HepG2 (cell line): ENCODE measurements around the gene PYGB. TPM values are rescaled to one million over a fixed set of nuclear protein-coding genes. Genes with fewer than 3 reads are reported as not detected.

ENCODE experiments used
- ATF1 ChIP-seq: IDR thresholded peaks from 2 replicates; pipeline ENCODE4 v1.6.1; 2016; ENCODE audit warnings: mild to moderate bottlenecking, control low read depth
- BCL6 ChIP-seq: IDR thresholded peaks from 2 replicates; pipeline ENCODE4 v1.6.1; 2016; ENCODE audit warnings: missing genetic modification reagents, missing compliant biosample characterization
- KDM1A ChIP-seq: IDR thresholded peaks from 2 replicates; pipeline ENCODE4 v1.6.1; 2016; ENCODE audit warnings: missing compliant biosample characterization
- NFE2L2 ChIP-seq: fragments of 150-350 bp; IDR thresholded peaks from 2 replicates; pipeline ENCODE4 v1.6.1; 2014; ENCODE audit warnings: low read length
- SATB2 ChIP-seq: sonication (generic); formaldehyde crosslinking; IDR thresholded peaks from 2 replicates; pipeline ENCODE4 v1.5.0; 2020; ENCODE audit warnings: missing genetic modification reagents
- SMAD3 ChIP-seq: sonication (generic); formaldehyde crosslinking; IDR thresholded peaks from 2 replicates; pipeline ENCODE4 v1.4.0; 2020; ENCODE audit warnings: missing genetic modification reagents
- SP5 ChIP-seq: IDR thresholded peaks from 2 replicates; pipeline ENCODE4 v1.6.1; 2016; ENCODE audit warnings: low read depth, borderline replicate concordance
- SRSF1 ChIP-seq: fragments of 200-400 bp; formaldehyde crosslinking; optimal IDR thresholded peaks from 2 replicates; pipeline ENCODE3; 2017; ENCODE audit warnings: mild to moderate bottlenecking, low read depth, low read length, moderate library complexity
- ZIK1 ChIP-seq: sonication (generic); formaldehyde crosslinking; IDR thresholded peaks from 2 replicates; pipeline ENCODE4 v1.5.0; 2020; ENCODE audit warnings: mild to moderate bottlenecking, low read depth, missing genetic modification reagents, borderline replicate concordance
- ZNF501 ChIP-seq: sonication (generic); formaldehyde crosslinking; IDR thresholded peaks from 2 replicates; pipeline ENCODE4 v1.5.1; 2020; ENCODE audit warnings: mild to moderate bottlenecking, moderate library complexity, missing genetic modification reagents
- ZNF550 ChIP-seq: sonication (generic); formaldehyde crosslinking; IDR thresholded peaks from 2 replicates; pipeline ENCODE4 v1.4.0; 2020; ENCODE audit warnings: mild to moderate bottlenecking, missing genetic modification reagents, borderline replicate concordance
- ZNF562 ChIP-seq: sonication (generic); formaldehyde crosslinking; IDR thresholded peaks from 2 replicates; pipeline ENCODE4 v1.8.0; 2022; ENCODE audit warnings: missing genetic modification reagents, borderline replicate concordance
- polyA plus RNA-seq, 8 experiments: library from polyadenylated mRNA; depleted of rRNA in 3 of 8; stranded (reverse) in 7 of 8; unstranded in 1 of 8; fragments of >200 nt; fragmentation: Illumina TruSeq in 4 of 8; extraction: Trizol in 4 of 8; gene quantifications; 2 replicates each; pipeline versions ENCODE4 v1.2.1 to v1.2.3, GENCODE V29; 2011 to 2016; ENCODE audit warnings: low read depth in 4 of 8, missing spikeins in 1 of 8, mixed read lengths in 1 of 8; ENCODE audit not compliant: insufficient read depth in 1 of 8
- total RNA-seq, 5 experiments: library from RNA; depleted of rRNA; stranded (reverse); fragments of >200 nt; fragmentation: Illumina TruSeq; extraction: Trizol; gene quantifications; 2 replicates each; pipeline ENCODE4 v1.2.3, GENCODE V29; 2016; ENCODE audit warnings: low read depth in 1 of 5
- TF ChIP-seq, protein P1 (sequence below): sonication (generic); formaldehyde crosslinking; IDR thresholded peaks from 2 replicates; pipeline ENCODE4 v1.8.0; 2022; ENCODE audit warnings: low read depth, missing genetic modification reagents
- TF ChIP-seq, protein P2 (sequence below): sonication (generic); formaldehyde crosslinking; IDR thresholded peaks from 2 replicates; pipeline ENCODE4 v1.5.0; 2020; ENCODE audit warnings: mild to moderate bottlenecking, missing genetic modification reagents
- TF ChIP-seq, protein P3 (sequence below): IDR thresholded peaks from 2 replicates; pipeline ENCODE4 v1.6.1; 2016; ENCODE audit warnings: low read depth
- TF ChIP-seq, protein P4 (sequence below): sonication (generic); formaldehyde crosslinking; conservative IDR thresholded peaks from 2 replicates; pipeline ENCODE4 v1.8.0; 2022; ENCODE audit warnings: missing genetic modification reagents
- TF ChIP-seq, protein P5 (sequence below): sonication (generic); formaldehyde crosslinking; IDR thresholded peaks from 2 replicates; pipeline ENCODE4 v1.8.1; 2023; ENCODE audit warnings: missing genetic modification reagents, inconsistent platforms, borderline replicate concordance
- TF ChIP-seq, protein P6 (sequence below): sonication (generic); formaldehyde crosslinking; IDR thresholded peaks from 2 replicates; pipeline ENCODE4 v1.4.0; 2020; ENCODE audit warnings: missing genetic modification reagents

The PYGB gene
- total and polyA plus RNA-seq, 2 of the 13 experiments (the other 11 are each of a cell fraction or from before 2014, with no cell fraction given), result 24.2 to 86.3 TPM

DNA sequence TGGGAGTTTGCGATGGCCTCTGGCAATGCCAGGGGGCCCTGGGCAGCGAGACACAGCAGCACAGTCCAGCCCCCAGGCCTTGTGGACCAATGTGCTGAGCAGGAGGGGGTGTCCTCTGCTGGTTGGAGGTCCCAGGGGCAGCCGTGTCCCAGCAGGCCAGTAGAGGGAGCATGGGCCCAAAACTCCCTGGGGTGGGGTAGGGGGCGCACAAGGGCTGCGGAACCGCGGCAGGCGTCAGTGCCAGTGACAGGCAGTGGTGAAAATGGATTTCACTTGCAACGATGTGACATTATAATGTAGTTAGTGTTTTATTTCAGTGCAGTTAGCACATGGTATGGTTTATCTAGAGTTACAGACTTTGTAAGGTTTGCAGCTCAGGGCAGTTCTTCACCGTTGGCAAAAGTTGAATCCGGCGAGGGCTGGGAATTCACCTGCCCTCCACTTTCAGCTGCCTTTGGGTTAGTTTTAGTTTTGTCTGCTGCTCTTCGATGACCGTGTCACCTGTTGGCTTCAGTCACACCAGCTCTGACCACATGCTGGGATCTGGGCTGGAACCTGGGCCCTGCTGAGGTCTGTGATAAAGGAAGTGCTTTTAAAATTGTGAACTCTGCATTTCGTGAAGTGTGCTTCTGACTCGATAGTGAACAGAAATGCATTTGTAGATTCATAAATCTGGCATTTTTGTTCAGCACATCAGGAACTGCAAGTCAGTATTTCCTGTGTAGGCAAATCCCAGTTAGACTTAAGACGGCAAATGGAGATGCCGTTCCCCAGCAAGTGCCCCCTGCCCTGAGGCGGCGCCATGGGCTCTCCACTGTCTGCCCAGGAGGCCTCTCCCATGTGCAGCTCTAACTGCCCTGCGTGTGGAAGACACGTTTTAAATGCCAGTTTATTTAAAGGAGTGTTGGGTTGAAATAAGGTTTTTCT, 46.8 kb downstream of the PYGB start (continued):
- TF ChIP-seq, protein P1, sequence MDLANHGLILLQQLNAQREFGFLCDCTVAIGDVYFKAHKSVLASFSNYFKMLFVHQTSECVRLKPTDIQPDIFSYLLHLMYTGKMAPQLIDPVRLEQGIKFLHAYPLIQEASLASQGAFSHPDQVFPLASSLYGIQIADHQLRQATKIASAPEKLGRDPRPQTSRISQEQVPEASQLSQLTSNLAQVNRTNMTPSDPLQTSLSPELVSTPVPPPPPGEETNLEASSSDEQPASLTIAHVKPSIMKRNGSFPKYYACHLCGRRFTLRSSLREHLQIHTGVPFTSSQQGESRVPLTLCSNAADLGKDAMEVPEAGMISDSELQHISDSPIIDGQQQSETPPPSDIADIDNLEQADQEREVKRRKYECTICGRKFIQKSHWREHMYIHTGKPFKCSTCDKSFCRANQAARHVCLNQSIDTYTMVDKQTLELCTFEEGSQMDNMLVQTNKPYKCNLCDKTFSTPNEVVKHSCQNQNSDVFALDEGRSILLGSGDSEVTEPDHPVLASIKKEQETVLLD, result no peak
- TF ChIP-seq, protein P2, sequence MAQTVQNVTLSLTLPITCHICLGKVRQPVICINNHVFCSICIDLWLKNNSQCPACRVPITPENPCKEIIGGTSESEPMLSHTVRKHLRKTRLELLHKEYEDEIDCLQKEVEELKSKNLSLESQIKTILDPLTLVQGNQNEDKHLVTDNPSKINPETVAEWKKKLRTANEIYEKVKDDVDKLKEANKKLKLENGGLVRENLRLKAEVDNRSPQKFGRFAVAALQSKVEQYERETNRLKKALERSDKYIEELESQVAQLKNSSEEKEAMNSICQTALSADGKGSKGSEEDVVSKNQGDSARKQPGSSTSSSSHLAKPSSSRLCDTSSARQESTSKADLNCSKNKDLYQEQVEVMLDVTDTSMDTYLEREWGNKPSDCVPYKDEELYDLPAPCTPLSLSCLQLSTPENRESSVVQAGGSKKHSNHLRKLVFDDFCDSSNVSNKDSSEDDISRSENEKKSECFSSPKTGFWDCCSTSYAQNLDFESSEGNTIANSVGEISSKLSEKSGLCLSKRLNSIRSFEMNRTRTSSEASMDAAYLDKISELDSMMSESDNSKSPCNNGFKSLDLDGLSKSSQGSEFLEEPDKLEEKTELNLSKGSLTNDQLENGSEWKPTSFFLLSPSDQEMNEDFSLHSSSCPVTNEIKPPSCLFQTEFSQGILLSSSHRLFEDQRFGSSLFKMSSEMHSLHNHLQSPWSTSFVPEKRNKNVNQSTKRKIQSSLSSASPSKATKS (CRISPR knock-in tag), result no peak
- peak; percentile 69 for TF ChIP-seq SRSF1
- peak; percentile 84 for TF ChIP-seq ZNF501 (CRISPR knock-in tag)
- TF ChIP-seq ZNF550 (CRISPR knock-in tag), result no peak; the same call in 1 of the 2 replicates
- TF ChIP-seq BCL6, result peak; percentile 54; the same call in 1 of the 2 replicates
- no peak for TF ChIP-seq NFE2L2
- TF ChIP-seq SMAD3, result 0 out of 2 replicates have a peak, but pooled peaks have one; percentile 64
- TF ChIP-seq ATF1, result no peak
- TF ChIP-seq, protein P3, sequence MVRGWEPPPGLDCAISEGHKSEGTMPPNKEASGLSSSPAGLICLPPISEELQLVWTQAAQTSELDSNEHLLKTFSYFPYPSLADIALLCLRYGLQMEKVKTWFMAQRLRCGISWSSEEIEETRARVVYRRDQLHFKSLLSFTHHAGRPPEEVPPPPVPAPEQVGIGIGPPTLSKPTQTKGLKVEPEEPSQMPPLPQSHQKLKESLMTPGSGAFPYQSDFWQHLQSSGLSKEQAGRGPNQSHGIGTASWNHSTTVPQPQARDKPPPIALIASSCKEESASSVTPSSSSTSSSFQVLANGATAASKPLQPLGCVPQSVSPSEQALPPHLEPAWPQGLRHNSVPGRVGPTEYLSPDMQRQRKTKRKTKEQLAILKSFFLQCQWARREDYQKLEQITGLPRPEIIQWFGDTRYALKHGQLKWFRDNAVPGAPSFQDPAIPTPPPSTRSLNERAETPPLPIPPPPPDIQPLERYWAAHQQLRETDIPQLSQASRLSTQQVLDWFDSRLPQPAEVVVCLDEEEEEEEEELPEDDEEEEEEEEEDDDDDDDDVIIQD, result no peak
- TF ChIP-seq SP5 (CRISPR knock-in tag), result peak; percentile 47; the same call in 1 of the 2 replicates
- peak; percentile 76; the same call in 1 of the 2 replicates for TF ChIP-seq ZIK1 (CRISPR knock-in tag)
- TF ChIP-seq, protein P4, sequence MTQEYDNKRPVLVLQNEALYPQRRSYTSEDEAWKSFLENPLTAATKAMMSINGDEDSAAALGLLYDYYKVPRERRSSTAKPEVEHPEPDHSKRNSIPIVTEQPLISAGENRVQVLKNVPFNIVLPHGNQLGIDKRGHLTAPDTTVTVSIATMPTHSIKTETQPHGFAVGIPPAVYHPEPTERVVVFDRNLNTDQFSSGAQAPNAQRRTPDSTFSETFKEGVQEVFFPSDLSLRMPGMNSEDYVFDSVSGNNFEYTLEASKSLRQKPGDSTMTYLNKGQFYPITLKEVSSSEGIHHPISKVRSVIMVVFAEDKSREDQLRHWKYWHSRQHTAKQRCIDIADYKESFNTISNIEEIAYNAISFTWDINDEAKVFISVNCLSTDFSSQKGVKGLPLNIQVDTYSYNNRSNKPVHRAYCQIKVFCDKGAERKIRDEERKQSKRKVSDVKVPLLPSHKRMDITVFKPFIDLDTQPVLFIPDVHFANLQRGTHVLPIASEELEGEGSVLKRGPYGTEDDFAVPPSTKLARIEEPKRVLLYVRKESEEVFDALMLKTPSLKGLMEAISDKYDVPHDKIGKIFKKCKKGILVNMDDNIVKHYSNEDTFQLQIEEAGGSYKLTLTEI (CRISPR knock-in tag), result no peak
- TF ChIP-seq KDM1A (CRISPR knock-in tag), result no peak
- TF ChIP-seq, protein P5, sequence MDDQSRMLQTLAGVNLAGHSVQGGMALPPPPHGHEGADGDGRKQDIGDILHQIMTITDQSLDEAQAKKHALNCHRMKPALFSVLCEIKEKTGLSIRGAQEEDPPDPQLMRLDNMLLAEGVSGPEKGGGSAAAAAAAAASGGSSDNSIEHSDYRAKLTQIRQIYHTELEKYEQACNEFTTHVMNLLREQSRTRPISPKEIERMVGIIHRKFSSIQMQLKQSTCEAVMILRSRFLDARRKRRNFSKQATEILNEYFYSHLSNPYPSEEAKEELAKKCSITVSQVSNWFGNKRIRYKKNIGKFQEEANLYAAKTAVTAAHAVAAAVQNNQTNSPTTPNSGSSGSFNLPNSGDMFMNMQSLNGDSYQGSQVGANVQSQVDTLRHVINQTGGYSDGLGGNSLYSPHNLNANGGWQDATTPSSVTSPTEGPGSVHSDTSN (CRISPR knock-in tag), result no peak
- TF ChIP-seq, protein P6, sequence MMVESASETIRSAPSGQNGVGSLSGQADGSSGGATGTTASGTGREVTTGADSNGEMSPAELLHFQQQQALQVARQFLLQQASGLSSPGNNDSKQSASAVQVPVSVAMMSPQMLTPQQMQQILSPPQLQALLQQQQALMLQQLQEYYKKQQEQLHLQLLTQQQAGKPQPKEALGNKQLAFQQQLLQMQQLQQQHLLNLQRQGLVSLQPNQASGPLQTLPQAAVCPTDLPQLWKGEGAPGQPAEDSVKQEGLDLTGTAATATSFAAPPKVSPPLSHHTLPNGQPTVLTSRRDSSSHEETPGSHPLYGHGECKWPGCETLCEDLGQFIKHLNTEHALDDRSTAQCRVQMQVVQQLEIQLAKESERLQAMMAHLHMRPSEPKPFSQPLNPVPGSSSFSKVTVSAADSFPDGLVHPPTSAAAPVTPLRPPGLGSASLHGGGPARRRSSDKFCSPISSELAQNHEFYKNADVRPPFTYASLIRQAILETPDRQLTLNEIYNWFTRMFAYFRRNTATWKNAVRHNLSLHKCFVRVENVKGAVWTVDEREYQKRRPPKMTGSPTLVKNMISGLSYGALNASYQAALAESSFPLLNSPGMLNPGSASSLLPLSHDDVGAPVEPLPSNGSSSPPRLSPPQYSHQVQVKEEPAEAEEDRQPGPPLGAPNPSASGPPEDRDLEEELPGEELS (CRISPR knock-in tag), result no peak
- no peak for TF ChIP-seq ZNF562
- TF ChIP-seq SATB2, result no peak
